ENCODE measurements around the gene ALPP. TPM values are rescaled to one million over a fixed set of nuclear protein-coding genes. Genes with fewer than 3 reads are reported as not detected.
"Not testable (repeated sequence)": the region's sequence is repeated elsewhere in the genome, so short reads cannot be mapped to it uniquely, and the experiment has no call there.

The ALPP gene
- total RNA-seq, 1 donor from 2014 or later = 0.38 TPM

DNA sequence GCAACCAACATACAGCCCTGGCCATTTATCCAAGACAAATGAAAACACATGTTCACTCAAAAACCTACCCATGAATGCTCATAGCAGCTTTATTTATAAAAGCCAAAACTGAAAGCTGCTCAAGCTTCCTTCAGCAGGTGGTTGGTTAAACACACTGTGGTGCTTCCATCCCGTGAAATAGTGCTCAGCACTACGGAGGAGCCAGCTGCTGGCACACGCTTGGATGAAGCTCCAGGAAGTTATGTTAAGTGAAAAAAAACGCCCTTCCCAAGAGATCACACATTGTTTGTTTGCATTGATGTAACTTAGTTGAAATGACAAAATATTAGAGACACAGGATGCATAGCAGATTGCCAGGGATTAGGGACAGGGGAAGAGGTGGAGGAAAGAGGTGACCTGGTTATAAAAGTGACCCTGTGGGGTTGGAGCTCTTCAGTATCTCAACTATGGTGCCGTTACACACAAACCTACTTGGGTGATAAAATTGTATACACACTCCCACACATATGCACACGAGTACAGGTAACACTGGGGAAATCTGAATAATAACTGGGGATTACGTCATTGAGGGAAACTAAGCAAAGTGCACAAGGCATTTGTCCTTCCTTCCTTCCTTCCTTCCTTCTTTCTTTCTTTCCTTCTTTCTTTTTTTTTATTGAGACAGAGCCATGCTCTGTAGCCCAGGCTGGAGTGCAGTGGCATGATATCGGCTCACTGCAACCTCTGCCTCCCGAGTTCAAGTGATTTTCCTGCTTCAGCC is 21.9 kb downstream of the ALPP start:
- Mint-ChIP-seq H3K27ac (no peak overlapping the region), H3K4me3 (no peak overlapping the region), H3K4me1 (no peaks in the 10 kb centered on the region), H3K36me3 (ENCODE audit: low read depth) (no peaks in the 10 kb centered on the region), H3K9me3 (no peaks in the 10 kb centered on the region), H3K27me3 (peaks cover 8% of the 10 kb centered on the region)
- ChIA-PET CTCF (no interaction called here), POLR2A (no interaction called here)
- ATAC-seq (ENCODE audit: low read depth) = no peak
- intact Hi-C loops (cut with micrococcal nuclease) = no loop called here
- no peak for TF ChIP-seq CTCF (IDR thresholded peaks at IDR 0.05)
- DNase-seq = no peak

DNA sequence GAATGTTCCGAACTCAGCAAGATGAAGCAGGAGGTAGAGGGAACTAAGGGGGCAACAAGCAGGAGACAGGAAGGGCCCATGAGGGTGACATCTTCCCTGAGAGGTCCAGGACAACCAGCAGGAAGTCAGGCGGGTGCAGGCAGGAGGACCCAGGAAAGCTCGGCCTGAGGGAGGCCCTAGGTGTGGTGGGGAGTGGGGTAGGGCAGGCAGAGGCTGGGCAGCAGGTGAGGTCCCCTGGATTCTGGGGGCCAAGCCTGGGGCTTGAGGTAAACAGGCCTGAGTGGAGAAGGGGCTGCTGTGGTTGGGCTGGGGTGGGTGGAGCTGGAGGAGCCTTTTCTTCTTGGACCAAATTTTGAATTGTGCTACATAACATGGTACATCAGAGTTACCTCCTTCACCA is 24.0 kb downstream of the ALPP start:
- H3K27ac Mint-ChIP-seq = no peak overlapping the region
- intact Hi-C loops (cut with micrococcal nuclease) = no loop called here
- H3K27me3 Mint-ChIP-seq = peaks cover 4% of the 10 kb centered on the region
- CTCF ChIA-PET = no interaction called here
- DNase-seq = no peak
- no peaks in the 10 kb centered on the region for H3K9me3 Mint-ChIP-seq
- TF ChIP-seq CTCF (IDR thresholded peaks at IDR 0.05) = no peak
- H3K36me3 Mint-ChIP-seq (ENCODE audit: low read depth) = no peaks in the 10 kb centered on the region
- ATAC-seq (ENCODE audit: low read depth) = no peak
- H3K4me3 Mint-ChIP-seq = no peak overlapping the region
- no peaks in the 10 kb centered on the region for H3K4me1 Mint-ChIP-seq
- POLR2A ChIA-PET = no interaction called here

GRCh38 chr2:232405943-232406510 is 27.5 kb downstream of the ALPP start:
- no peaks in the 10 kb centered on the region for H3K27me3 Mint-ChIP-seq
- TF ChIP-seq CTCF (IDR thresholded peaks at IDR 0.05) = no peak
- intact Hi-C loops (cut with micrococcal nuclease) = no loop called here
- no peaks in the 10 kb centered on the region for H3K36me3 Mint-ChIP-seq (ENCODE audit: low read depth)
- no peaks in the 10 kb centered on the region for H3K4me1 Mint-ChIP-seq
- H3K9me3 Mint-ChIP-seq = no peaks in the 10 kb centered on the region
- DNase-seq (no peak), ATAC-seq (ENCODE audit: low read depth) (no peak)
- no peak overlapping the region for H3K27ac Mint-ChIP-seq
- ChIA-PET CTCF (no interaction called here), POLR2A (no interaction called here)
- no peak overlapping the region for H3K4me3 Mint-ChIP-seq

GRCh38 chr2:232406556-232407310 is 28.2 kb downstream of the ALPP start, which contains the start of gene ALPG:
Gene ALPG, plus strand, starts transcription at chr2:232406844. Its CDS starts 51 bp downstream, at chr2:232406895.
- no peaks in the 10 kb centered on the region for H3K4me1 Mint-ChIP-seq
- H3K36me3 Mint-ChIP-seq (ENCODE audit: low read depth) = no peaks in the 10 kb centered on the region
- no peak within 1 kb of the TSS for H3K27ac Mint-ChIP-seq
- ATAC-seq (ENCODE audit: low read depth) (no peak), DNase-seq (no peak)
- intact Hi-C loops (cut with micrococcal nuclease) = no loop called here
- ChIA-PET CTCF (no interaction called here), POLR2A (no interaction called here)
- H3K9me3 Mint-ChIP-seq = no peaks in the 10 kb centered on the region
- no peak for TF ChIP-seq CTCF (IDR thresholded peaks at IDR 0.05)
- H3K27me3 Mint-ChIP-seq = no peaks in the 10 kb centered on the region
- no peak within 1 kb of the TSS for H3K4me3 Mint-ChIP-seq

- POLR2A ChIA-PET; DNase-seq; CTCF ChIA-PET; ATAC-seq (ENCODE audit: low read depth); H3K36me3 Mint-ChIP-seq (ENCODE audit: low read depth); H3K27me3 Mint-ChIP-seq; intact Hi-C loops (cut with micrococcal nuclease); H3K9me3 Mint-ChIP-seq; H3K27ac Mint-ChIP-seq; H3K4me3 Mint-ChIP-seq; H3K4me1 Mint-ChIP-seq: not testable (repeated sequence)
Observed at GRCh38 chr2:232407428-232408150, 29.0 kb downstream of the ALPP start.

DNA sequence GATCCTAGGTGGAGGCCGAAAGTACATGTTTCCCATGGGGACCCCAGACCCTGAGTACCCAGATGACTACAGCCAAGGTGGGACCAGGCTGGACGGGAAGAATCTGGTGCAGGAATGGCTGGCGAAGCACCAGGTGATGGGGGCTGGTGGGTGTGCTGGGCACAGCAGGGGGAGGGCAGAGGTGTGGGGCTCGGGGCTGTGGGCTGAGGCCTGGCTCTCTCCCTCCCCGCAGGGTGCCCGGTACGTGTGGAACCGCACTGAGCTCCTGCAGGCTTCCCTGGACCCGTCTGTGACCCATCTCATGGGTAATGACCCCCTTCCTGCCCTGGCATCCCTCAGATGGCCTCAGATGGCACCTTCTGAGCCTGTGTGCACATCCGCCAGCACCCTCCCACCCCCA is 29.7 kb downstream of the ALPP start:
- H3K9me3 Mint-ChIP-seq; POLR2A ChIA-PET; DNase-seq; H3K36me3 Mint-ChIP-seq (ENCODE audit: low read depth); ATAC-seq (ENCODE audit: low read depth); intact Hi-C loops (cut with micrococcal nuclease); H3K27me3 Mint-ChIP-seq; H3K4me1 Mint-ChIP-seq; H3K27ac Mint-ChIP-seq; CTCF ChIA-PET; H3K4me3 Mint-ChIP-seq: not testable (repeated sequence)

DNA sequence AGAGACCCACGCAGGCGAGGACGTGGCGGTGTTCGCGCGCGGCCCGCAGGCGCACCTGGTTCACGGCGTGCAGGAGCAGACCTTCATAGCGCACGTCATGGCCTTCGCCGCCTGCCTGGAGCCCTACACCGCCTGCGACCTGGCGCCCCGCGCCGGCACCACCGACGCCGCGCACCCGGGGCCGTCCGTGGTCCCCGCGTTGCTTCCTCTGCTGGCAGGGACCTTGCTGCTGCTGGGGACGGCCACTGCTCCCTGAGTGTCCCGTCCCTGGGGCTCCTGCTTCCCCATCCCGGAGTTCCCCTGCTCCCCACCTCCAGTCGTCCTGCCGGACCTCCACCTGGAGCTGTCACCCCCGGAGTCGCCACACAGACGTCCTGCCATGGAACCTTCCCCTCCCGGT is 31.1 kb downstream of the ALPP start:
- ATAC-seq (ENCODE audit: low read depth); intact Hi-C loops (cut with micrococcal nuclease): not testable (repeated sequence)

More for the DNA sequence above, 31.1 kb downstream of the ALPP start:
- H3K36me3 Mint-ChIP-seq (ENCODE audit: low read depth); H3K4me3 Mint-ChIP-seq; H3K9me3 Mint-ChIP-seq; DNase-seq; POLR2A ChIA-PET; H3K27ac Mint-ChIP-seq; CTCF ChIA-PET: not testable (repeated sequence)
- Mint-ChIP-seq H3K27me3 (peaks cover 11% of the 10 kb centered on the region), H3K4me1 (peaks cover 11% of the 10 kb centered on the region)
